HG02588 (cell line): ENCODE results near the gene CASP8AP2.
"Not testable (repeated sequence)": the region's sequence is repeated elsewhere in the genome, so short reads cannot be mapped to it uniquely, and the experiment has no call there.

Experiments used
- ATAC-seq: cut with Tn5 transposase; IDR thresholded peaks from one replicate; pipeline ENCODE4 v1.9.1; 2021; ENCODE audit warnings: mild to moderate bottlenecking, moderate library complexity; ENCODE audit not compliant: unreplicated experiment

Gene CASP8AP2

DNA sequence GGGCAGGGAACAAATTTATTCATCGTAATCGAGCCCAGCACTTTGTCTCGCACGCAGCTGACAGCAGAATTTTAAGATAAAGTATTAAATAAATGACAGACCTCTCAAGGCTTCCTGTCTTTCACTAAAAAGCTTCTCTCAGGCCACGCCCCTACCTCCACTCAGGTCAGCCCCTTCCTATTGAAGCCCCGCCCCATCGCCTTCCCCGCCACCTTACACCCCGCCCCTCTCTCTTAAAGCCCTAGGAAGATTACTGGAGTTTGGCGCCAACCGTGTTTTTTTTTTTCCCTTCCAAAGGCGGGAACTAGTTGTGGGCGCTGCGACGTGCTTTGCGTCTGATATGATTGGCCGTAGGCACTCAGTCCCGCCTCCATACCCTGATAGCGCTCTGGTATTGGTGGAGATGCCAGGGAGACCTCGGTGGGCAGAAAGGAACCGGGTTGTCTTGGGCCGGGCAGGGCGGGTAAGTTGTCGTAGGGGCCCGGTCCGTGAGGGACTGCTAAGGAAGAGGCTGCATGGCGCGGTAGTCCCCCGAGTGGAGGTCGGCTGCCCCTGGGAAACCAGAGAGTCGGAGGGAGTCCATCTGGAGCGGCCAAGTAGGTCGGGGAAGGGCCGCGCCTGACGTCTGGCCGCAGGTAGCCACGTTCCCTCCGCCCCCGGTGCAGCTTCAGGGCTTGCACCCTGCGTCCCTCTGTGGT lies at the start of gene CASP8AP2:
CASP8AP2 (plus strand) TSS at position 409 of the 698 bp plus-strand sequence.
- ATAC-seq = peak; percentile 98

DNA sequence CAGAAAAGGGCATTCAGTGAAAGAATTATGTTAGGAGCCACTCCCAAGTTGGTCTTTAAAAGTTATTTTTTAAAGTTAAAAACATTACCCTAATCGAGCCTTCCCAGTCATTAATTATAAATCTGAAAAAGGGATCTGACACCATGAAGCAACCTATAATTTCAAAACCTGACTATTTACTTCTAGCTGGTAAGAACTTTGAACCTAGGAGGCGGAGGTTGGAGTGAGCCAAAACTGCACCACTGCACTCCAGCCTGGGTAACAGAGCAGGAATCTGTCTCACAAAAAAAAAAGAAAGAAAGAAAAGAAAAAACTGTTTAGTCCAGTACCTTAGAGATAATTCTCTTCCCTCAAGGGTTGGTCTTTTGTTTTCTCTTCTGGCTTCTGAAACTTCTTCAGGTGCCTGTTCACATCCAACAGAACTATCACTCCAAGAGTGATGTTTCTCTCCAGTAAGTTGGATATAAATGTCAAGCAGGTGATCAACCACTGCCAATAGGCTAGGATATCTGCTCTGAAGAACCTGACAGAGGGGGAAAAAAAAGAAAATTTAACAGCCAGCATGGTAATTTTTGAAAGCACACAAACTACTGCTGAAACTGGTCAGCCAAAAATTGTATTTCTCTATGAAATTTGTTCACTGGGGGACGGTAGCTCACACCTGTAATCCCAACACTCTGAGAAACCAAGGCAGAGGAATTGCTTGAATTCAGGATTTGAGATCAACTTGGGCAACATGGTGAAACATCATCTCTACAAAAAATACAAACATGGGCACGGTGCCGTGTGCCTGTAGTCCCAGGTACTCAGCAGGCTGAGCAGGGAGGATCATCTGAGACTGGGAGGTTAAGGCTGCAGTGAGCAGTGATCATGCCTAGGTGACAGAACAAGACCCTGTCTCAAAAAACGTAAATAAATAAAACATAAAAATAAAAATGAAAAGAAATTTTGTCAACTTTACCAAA lies 48.3 kb upstream of the CASP8AP2 start:
- ATAC-seq = no peak

DNA sequence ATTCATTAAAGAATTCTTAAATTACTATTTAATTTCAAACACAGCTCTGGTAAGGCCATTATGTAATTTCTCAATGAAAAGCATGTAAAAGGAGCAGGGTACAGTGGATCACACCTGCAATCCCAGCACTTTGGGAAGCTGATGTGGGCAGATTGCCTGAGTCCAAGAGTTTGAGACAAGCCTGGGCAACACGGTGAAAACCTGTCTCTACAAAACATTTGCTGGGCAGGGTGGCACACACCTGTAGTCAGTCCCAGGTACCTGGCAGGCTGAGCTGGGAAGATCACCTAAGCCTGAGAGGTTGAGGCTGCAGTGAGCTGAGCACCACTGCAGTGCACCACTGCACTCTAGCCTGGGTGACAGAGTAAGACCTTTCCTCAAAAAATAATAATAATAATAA lies 47.5 kb upstream of the CASP8AP2 start:
- ATAC-seq = no peak

DNA sequence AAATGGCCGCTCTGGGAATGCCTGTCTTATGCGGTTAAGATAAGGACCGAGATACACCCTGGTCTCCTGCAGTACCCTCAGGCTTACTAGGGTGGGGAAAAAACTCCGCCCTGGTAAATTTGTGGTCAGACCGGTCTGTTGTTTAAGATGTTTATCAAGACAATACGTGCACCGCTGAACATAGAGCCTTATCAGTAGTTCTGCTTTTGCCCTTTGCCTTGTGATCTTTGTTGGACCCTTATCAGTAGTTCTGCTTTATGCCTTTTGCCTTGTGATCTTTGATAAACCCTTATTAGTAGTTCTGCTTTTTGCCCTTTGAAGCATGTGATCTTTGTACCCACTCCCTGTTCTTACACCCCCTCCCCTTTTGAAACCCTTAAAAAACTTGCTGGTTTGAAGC lies 46.4 kb upstream of the CASP8AP2 start:
- not testable (repeated sequence) for ATAC-seq

DNA sequence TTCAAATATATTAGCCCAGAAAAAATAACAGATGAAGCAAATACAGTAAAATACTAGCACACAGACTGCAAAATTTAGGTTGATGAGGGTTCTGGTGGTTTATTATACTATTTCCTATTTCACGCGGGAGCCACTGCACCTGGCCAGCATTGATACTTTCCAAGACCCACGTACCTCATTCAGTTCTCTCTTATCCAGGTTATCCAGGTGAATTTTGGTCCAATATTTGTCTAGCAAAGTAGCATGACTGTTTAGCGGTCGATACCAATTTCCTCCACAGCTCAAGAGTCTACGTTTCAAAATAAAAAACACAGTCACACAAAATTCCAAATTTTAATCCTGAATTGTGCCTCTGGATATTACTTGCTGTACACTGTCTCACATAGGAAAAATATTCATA lies 44.8 kb upstream of the CASP8AP2 start:
- no peak for ATAC-seq

DNA sequence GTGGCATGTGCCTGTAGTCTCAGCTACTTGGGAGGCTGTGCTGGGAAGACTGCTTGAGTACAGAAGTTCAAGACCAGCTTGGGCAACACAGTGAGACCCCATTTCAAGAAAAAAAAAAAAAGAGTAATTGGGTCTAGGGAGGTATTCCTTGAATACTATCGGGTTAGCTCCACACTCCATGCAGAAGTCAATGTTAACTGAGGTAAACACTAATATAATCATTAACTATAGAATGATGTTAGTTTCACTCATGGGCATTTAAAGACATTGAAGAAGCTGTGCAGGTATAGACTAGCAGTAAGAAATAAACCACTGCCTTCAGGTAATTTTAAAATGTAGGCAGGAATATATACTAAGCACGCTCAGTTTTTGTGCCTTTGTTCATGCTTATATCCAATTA lies 42.7 kb upstream of the CASP8AP2 start:
- no peak for ATAC-seq

DNA sequence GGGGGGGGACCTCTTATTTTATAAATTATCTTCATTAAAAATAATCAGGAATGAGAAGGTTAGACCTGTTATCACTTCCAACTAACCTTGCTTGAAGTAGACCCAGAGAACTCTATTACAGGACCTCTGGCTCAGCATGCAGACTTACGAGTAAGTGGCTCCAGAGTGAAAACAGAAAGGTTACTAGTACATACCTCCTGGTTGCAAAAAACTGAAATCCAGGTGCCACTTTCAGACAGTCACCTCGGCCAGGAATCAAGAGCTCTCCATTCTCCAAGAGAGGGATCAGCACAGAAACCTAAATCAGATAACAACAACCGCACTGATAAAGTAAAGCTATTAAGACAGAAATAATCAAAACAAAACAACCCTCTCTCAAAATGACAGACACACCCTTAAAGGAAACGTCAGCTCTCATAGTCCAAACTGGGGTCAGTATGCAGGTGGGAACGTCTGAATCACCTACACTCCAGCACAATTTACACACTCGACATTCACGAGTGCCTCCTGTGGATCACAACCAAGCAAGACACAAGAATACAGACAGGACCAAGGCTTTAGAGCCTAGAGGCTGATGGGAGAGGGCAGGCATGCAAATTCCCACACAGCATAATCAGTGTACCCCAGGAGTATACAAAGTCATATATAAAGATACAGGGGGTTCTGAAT lies 41.9 kb upstream of the CASP8AP2 start:
- no peak for ATAC-seq

DNA sequence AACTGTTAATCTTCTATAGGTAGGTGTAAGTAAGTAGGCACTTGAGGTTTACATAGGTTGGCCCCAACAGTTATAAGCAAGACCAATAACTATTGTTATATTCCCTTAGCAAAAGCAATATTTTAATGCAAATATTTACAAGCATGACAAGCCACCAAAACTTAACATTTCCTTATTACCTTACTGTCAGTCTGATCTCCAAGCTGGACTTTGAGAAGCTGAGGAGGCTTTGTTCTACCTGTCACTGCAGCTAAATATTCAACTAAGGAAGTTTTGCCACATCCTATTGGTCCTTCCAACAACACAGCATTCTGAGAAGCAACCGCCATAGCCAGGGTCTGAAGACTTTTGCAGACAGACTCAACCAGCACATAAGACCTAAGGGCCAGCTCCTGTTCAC lies 39.7 kb upstream of the CASP8AP2 start:
- ATAC-seq = no peak

DNA sequence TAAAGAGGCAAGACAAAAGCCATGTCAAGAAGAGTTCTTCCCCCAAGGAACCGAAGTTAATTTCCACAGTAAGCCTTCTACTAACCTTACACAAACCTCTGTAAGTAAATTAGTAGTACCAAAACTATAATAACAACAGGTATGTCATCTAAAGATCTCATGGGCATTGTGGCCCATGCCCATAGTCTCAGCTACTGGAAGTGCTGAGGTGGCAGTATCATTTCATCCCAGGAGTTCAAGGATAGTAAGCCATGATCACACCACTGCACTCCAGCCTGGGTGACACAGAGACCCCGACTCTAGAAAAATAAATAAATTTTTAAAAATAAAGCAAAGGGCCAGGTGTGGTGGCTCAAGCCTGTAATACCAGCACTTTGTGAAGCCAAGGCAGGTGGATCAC lies 39.3 kb upstream of the CASP8AP2 start:
- no peak for ATAC-seq

DNA sequence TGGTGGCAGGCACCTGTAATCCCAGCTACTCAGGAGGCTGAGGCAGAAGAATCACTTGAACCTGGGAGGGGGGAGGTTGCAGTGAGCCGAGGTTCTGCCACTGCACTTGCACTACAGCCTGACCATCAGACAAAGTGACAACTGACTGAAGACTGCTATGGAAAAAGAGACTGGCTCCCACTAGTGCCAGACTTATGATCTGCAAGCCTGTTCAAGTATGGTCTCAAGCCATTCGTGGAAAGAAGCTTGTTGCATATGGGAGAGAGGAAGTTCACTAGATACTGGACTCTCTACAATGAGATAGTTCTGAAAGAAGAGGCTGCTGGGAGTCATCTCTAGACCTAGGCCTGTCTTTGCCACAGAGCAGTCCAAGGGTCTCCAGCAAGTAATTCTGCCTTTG lies 36.8 kb upstream of the CASP8AP2 start:
- no peak for ATAC-seq

DNA sequence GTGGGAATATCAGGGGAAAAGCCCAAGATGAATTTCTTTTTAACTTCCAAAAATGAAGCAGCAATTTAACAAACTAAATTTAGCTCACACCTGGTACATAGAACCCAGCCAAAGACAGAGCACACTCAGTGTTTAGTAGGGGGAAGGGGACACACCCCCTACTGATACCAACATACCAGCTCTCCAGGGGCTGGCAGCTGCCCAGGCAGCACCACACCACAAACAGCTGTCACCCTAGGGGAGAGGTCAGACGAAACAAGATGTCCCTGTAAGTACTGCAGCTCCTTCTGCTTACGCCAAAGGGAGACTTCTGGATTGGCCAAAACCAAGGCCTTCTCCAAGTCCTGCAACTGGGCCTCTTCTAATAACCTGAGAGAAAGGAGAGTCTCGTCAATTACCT lies 36.1 kb upstream of the CASP8AP2 start:
- ATAC-seq = no peak

DNA sequence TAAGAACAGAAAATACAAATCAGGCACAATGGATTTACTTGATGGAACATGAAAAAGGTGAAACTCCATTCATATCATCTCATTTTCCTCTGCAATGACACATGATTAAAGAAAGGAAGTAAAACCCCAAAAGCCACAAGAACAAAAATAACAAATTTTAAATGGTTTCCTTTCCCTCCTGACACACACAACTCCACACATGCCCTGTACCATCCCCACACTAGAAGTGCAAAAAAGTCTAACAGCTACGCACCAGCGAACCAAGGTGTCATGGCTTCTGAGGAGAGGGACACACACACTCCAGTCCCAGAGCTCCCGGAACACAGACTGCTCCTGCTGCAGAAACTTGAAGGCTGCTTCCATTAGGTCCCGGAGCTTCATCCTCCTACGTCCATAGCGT lies 35.4 kb upstream of the CASP8AP2 start:
- no peak for ATAC-seq

DNA sequence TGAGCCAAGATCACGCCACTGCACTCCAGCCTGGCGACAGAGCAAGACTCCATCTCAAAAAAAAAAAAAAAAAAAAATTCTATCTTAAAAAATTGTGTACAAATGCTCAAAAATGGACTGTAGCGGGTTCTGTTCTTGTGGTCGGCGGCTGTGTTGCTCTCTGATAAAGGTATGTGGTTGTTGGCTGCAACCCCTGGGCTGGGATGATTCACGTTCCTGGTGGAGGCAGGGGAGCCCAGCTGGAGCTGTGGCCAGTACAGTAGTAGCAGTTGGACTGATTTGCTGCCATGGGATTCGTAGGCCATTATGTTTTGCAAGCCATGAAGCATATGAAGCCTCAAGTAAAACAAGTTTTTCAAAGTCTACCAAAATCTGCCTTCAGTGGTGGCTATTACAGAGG lies 32.4 kb upstream of the CASP8AP2 start:
- ATAC-seq = no peak

DNA sequence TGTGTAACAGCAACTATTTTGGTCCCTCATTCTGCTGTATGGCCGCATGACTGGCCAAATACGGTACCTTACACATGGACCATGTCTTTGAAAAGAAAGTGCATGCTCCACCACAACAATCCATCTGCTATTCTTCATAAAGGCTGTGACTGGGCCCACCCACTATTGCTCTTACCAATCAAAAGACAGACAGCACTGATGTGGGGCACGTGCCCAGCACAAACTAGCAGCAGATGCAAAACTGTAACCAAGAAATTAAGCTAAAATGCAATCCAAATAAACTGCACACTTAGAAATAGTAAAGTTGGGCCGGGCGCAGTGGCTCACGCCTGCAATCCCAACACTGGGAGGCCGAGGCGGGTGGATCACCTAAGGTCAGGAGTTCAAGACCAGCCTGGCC lies 30.6 kb upstream of the CASP8AP2 start:
- ATAC-seq = no peak

DNA sequence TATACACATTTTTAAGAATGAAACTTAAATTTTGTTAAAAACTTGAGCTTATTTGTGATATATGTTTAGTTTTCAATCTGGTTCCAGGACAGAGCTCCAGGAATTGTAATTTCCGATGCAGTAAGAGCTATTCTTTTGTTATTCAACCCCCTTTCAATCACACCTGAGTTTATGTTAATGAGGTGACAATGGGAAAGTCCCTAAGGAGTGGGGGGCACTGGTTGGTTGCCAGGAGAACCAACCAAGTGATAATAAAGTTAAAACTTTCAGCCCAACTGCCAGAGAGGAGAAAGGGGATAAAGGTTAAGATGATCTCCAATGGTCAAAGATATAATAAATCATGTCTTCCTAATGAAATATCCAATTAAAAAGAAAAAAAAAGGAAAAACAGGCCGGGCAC lies 29.9 kb upstream of the CASP8AP2 start:
- no peak for ATAC-seq

DNA sequence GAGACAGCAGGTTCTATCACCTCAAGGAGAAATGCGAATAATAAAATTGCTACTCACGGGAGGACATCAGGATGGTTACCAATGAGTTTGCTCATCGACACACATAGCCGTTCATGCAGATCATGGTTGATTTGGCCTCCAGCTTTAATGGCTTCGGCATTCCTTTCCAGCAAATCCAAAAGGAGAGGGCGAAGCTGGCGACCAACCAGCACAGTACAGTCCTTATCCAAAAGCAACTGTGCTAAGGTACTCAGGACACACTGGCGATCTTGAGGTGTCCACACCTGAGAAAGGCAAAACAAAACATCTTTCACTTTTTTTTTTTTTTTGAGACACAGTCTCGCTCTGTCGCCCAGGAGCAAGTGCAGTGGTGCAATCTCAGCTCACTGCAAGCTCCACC lies 26.4 kb upstream of the CASP8AP2 start:
- ATAC-seq = no peak

DNA sequence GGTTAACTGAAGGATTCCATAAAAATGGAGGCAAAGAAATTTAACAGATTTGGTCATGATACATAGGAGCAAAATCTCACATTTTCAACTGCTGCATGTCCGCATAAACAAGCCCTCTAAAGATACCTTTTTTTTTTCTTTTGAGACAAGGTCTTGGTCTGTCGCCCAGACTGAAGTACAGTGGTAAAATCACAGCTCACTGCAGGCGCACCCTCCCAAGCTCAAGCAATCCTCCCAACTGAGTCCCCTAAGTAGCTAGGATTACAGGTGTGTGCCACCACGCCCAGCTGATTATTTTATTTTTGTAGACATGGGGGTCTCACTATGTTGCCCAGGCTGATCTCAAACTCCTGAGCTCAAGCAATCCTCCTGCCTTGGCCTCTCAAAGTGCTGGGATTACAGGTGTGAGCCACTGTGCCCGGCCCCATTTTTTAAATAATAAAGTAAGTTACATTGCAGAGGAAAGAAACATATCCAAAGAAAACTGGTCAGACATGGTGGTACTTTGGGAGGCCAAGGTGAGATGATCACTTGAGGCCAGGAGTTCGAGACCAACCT lies 23.8 kb upstream of the CASP8AP2 start:
- no peak for ATAC-seq

DNA sequence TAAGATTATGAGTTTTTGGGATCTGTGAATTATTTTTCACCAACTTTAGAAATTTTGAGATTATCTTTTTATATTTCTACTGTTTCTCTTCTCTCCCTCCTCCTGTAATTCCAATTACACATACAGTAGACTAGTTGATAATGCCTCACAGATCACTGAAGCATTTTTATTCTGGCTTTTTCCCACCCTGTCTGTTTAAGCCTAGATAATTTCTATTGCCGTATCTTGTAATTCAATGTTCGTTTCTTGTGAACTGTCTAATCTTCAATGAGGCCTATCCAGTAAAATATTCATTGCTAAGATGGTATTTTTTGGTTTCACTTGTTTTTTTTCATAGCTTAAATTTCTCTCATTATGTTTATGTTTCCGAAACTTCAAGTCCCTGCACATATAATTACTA lies 22.1 kb upstream of the CASP8AP2 start:
- no peak for ATAC-seq

DNA sequence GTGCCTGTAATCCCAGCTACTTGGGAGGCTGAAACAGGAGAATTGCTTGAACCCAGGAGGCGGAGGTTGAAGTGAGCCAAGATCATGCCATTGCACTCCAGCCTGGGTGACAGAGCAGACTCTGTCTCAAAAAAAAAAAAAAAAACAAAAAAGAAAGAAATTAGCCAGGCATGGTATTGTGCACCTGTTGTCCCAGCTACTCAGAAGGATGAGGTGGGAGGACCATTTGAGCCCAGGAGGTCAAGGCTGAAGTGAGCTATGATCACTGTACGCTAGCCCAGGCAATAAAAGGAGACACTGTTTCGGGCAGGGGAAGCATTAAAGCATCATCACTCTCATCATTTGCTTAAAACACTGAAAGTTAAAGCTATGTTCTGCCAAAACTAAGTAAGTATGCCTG lies 16.3 kb upstream of the CASP8AP2 start:
- not testable (repeated sequence) for ATAC-seq

DNA sequence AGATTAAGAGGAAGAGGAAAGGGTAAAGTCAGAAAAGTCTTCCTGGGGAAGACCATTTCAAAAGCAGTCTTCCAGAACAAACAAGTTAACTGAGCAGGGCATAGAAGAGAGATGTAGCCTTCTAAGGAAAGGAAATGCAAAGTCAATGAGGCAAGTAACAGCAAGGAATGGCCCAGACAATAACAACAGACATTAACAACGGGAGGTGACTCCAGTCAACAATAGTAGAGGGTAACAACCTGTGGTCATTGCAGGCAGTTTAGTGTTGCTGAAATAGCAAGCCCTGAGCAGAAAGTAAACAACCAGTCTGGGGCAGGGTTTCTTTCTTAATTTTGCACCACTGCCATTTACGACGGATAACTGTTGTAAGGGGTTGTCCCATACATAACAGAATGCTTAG lies 12.2 kb upstream of the CASP8AP2 start:
- ATAC-seq = no peak

DNA sequence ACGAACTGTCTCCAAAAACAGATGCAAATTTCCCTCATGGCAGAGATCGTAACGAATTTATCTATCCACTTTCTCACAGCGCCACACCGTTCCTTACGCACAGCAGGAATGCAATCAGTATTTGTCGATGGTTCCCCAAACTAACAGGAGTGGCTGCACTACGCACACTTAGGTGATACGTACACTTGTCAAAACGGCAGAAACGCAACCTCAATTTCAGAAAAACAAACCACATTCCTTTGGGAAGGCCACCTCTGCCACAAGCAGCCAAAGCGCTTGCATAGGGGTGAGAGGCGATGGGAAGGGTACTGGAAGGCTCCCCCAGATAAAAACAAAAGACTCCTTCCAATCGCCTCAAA lies 10.7 kb upstream of the CASP8AP2 start:
- ATAC-seq = peak; percentile 21
